HUDEP-2 (cell line): ENCODE data around the gene CTDSPL.
"Not testable (repeated sequence)": the region's sequence is repeated elsewhere in the genome, so short reads cannot be mapped to it uniquely, and the experiment has no call there.

Source experiments
- DNase-seq, 76 experiments: peaks; one replicate each; lab custom pipeline; 2025; ENCODE audit not compliant: unreplicated experiment in 76 of 76; lab: John Stamatoyannopoulos, UW

Gene CTDSPL

DNA sequence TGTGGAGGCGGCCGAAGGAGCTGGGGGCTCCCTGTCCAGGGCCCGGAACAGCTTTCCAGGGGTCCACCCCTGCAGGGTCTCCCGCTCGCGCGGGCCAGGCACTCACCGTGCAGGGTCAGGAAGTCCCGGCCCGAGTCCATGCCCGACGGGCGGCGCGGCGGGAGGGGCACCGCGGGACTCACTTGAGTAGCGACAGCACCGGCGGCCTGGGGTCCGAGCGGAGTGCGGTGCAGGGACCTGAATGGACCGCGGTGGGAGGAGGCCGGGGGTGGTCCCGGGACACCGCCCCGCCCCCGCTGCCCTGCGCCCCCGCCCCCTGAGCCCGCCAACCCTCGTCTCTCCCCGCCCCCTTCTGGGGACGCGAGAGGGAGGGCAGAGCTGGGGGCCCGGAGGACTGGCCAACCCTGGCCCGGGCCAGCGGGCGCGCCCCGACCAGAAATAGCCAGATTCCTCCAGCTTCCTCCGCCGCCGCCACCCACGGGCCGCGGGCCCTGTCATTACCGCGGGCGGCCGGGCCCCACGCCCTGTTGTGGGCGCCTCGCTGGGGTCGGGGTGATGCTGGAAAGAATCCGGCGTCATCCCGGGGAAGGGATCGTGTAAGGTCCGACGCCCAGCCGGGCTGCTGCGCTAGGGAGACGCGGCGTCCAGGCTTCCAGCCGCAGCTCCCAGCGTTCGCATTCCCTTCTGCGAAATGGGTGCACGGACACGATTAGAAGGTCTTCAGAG, 167.9 kb downstream of the CTDSPL start, which contains the start of gene PLCD1:
Gene PLCD1, minus strand, starts transcription at position 243 of the 726 bp plus-strand sequence. Its CDS starts 103 bp downstream, at position 140.
- no peak for DNase-seq

DNA sequence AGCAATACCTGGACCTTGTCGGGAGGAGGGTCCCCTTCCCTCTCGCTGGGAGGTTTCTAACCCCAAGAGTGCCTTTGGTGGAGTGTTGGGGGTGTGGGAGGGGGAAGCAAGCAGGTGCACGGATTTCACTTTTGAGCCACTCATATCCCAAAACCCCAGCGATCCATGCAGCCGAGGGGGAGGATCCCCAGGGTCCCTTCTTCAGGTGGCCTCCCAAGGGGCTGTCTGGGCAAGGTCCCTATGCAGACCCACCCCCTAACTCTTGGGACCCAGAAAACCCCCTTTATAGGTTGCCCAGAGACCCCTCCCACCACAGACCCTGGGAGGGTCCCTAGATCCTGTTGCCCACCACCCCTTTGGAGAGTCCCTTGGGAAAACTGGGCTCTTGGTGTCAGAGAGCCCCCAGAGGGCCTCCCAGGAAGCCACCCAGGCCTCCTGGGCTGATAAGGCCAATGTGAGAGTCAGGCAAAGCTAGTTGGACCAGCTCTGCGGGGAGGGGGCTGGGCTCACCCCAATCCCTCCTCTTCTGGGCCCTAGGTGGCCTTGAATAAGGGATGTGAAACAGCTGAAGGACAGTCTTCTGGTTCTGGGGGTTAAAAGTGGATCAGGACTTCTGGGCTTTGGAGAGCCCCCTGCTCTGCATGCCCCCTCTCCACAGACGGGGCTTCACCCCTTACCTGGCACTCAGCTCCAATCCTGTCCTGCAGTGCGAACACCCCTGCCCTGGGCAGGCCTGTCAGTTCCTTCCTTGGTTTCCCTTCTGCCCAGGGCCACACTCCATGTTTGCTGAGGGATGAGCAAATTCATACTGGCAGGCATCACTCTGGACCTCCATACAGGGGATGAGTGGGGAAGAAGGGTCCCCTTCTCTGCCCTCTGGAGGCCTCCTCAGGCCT, 168.7 kb downstream of the CTDSPL start:
- no peak for DNase-seq

DNA sequence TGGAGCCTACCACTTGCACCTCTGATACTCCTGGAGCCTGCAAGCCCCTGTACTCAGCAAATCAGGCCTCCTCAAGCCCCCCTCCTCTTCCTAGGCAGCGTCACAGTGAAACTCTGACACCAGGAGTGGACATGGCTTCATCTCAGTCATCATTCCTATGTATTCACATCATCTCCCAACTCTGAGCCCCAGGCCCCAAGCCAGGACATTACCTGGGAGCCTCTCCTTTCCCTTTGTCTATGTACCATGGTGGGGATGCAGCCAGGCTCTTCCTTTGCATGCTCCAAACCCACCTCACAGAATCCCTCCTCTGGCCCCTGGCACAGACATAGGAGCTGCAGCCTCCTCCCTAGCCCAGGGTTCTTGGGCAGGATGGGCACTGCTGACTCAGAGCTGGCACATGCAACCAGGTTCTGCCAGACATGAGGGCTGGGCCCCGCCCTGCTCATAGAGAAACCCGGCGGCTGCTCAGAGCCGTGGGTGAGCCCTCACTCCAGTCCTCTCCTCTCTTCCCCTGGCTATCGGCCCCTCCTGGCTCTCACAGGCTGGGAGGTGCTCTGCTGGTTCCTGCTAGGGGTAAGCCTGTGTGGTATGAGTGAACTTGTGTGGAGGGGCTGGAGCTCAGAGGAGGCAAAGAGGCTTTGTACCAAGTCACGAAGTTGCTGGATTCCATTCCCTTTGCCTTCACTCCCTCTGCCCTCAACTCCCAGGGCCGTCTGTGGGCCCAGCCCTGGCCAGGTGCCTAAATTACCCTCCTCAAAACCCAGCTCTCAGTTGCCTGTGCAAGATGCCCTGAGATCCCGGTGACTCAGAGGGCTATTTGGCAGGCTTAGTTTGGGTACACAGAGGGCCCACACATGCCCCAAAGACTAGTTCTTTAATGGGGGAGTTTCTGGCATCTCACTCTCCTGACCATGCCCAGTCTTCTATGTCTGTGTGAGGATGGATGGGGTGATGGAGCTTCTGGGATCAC, 169.6 kb downstream of the CTDSPL start:
- DNase-seq: peak in 42 of 76 experiments; percentile 3 to 67 (median 29)

DNA sequence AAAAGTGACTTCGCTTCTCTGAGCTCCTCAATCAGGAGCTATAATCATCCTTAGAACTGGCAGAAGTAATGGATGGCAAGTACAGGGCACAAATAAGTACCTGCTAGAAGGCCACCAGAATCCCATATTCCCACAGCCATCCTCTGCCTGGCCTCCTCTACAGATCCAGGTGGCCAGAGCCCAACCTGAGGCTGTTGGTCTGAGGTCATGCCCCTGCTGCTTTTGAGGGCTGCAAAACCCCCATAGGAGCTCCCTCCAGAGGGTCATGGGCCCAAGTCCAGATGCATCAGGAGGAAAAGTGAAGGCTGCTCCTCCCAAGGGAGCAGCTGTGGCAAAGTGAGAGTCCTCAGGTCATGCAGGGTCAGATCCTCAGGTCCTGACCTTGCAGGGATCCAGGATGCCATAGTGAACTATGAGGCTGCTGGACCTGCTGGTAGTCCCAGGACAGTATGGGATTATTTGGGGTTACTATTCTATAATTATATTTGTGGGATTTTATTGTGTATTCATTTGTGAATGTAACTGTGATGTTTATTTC, 170.7 kb downstream of the CTDSPL start:
- DNase-seq: no peak

DNA sequence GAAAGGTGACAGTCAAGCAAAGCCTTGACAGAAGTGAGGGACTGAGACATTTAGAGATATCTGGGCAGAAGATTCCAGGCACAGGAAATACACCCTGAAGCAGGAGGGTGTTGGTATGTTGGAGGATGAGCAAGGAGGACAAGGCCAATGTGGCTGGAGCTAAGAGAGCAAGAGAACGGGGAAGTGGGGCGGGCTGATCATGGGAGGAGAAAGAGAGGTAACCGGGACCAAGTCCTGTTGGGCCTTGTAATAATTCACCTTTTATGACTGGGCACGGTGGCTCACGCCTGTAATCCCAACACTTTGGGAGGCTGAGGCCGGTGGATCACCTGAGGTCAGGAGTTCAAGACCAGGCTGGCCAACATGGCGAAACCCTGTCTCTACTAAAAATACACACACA, 171.9 kb downstream of the CTDSPL start:
- not testable (repeated sequence) for DNase-seq
